ENCODE results near the gene TRPT1. TPM values are rescaled to one million over a fixed set of nuclear protein-coding genes. Genes with fewer than 3 reads are reported as not detected.

The TRPT1 gene
- total and polyA plus RNA-seq, 12 donors: 17.9 to 205 (median 59.6) TPM

DNA sequence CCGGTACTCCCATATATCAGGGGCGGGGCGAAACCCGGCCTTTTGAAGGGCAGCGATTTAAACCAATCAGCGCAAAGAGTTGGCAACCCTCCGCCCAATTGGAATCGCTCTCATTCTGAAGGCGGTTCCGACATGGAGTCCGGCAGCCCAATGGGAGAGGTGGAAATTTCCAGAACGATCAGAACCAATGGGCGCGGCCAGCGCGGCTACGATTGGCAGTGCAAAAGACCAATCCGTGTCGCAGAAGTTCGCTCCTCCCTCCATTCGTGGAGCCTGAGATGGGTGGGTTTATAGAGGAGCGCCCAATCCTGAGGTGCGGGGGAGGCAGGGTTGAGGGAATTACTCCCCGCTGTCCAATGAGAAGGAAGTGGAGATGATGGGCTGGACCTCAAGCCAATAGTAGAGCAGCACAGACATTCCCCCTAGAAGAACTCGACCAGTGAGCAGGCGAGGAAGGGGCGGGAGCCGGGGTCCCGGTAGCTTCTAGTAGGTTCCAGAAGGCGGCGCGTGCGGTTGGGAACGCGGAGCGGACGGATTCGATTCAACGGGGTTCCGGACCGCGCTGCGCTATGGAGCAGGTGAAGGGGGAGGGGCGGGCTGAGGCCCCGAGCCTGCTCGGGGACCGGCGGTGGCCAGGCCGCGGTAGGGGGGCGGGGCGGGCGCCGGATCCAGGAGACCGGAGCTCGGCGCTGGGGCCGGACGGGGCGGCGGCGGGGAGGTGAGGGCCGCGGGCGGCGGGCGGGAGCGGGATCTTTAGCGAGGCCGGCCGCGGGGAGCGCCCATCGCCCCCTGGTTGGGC is 40.1 kb downstream of the TRPT1 start, which contains the start of gene STIP1:
STIP1 (plus strand) TSS at position 479 of the 799 bp plus-strand sequence; CDS start at position 570, 91 bp downstream.
- H3K27ac ChIP-seq: peak within 1 kb of the TSS; percentile 80 to 100 (median 94)
- TF ChIP-seq, protein P1, sequence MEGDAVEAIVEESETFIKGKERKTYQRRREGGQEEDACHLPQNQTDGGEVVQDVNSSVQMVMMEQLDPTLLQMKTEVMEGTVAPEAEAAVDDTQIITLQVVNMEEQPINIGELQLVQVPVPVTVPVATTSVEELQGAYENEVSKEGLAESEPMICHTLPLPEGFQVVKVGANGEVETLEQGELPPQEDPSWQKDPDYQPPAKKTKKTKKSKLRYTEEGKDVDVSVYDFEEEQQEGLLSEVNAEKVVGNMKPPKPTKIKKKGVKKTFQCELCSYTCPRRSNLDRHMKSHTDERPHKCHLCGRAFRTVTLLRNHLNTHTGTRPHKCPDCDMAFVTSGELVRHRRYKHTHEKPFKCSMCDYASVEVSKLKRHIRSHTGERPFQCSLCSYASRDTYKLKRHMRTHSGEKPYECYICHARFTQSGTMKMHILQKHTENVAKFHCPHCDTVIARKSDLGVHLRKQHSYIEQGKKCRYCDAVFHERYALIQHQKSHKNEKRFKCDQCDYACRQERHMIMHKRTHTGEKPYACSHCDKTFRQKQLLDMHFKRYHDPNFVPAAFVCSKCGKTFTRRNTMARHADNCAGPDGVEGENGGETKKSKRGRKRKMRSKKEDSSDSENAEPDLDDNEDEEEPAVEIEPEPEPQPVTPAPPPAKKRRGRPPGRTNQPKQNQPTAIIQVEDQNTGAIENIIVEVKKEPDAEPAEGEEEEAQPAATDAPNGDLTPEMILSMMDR (IDR thresholded peaks at IDR 0.05): peak in 4 of 6 experiments; percentile 10 to 52 (median 33)
- TF ChIP-seq POLR2A (IDR thresholded peaks at IDR 0.05): peak; percentile 48 to 51
- WGBS, 4 donors: 0 to 1% (median 0%) methylated on average over 15 to 74 of the region's 74 CpGs
- peak within 1 kb of the TSS in 3 of 4 donors; percentile 28 to 61 (median 60) for H3K4me3 ChIP-seq
- H3K27me3 ChIP-seq: no peaks in the 10 kb centered on the region
- H3K36me3 ChIP-seq (replicated peaks in 1 of 2): peaks cover 0 to 6% of the 10 kb centered on the region in 2 donors
- peak; percentile 99 to 100 (median 100) for DNase-seq
- peaks cover 22 to 56% of the 10 kb centered on the region in 2 donors for H3K4me1 ChIP-seq (replicated peaks in 1 of 2)
- intact Hi-C loops (cut with DNase I): no loop called here
- no peaks in the 10 kb centered on the region for H3K9me3 ChIP-seq (replicated peaks in 1 of 3)

DNA sequence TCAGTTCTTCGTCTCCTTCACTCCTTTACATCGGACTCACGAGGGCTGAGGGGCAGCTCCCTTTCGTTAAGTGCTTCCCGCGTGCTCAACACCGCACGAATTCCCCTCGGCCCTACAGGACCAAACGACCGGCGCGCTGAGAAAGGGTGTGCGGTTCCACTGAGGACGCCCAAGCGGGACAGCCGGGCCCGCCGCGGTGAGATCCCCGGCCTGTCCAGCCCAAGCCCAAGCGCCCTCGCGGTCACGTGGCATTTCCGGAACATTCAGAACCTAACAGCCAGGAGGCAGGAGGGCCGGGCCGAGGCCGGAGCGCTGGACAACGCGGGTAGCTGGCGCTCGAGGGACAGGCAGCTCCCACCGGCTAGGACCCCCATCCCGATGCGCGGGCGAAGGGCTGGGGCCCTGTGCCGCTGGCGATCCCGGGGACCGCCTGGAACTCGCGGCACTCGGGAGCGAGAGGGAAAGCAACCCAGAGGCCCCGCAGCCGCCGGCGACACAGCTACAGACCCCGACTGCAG is 40.8 kb downstream of the TRPT1 start:
- Histone ChIP-seq H3K9me3 (replicated peaks in 1 of 3) (no peaks in the 10 kb centered on the region), H3K27ac (peak overlapping the region; percentile 80 to 100 (median 94)), H3K4me1 (replicated peaks in 1 of 2) (peaks cover 28 to 58% of the 10 kb centered on the region in 2 donors), H3K27me3 (no peaks in the 10 kb centered on the region), H3K36me3 (replicated peaks in 1 of 2) (peaks cover 0 to 6% of the 10 kb centered on the region in 2 donors), H3K4me3 (peak overlapping the region in 3 of 4 donors; percentile 28 to 61 (median 60))
- peak; percentile 98 for TF ChIP-seq POLR2A (IDR thresholded peaks at IDR 0.05)
- TF ChIP-seq, protein P1 (IDR thresholded peaks at IDR 0.05): peak in 5 of 6 experiments; percentile 24 to 57 (median 53)
- DNase-seq: peak in 6 of 7 donors; percentile 86 to 95 (median 91)
- 3 to 8% (median 4%) methylated on average over 15 to 52 of the region's 52 CpGs; no CpG with 5 or more reads in 1 of the 4 donors for WGBS, 4 donors
- intact Hi-C loops (cut with DNase I): no loop called here

DNA sequence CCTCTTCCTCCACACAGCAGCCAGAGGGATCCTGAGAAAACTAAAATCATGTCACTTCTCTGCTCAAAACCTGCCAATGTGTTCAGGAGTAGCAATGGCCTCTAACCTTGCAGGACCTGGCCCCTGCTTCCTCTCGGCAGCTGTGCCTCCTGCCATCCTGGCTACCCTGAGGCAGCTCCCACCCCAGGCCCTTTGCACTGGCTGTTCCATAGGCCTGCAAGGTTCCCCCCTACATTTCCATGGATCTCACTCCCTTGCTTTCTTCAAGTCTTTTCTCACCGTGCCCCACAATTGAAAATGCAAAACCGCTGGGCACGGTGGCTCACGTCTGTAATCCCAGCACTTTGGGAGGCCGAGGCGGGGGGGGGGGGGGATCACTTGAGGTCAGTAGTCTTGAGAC is 42.1 kb downstream of the TRPT1 start:
- TF ChIP-seq, protein P1 (IDR thresholded peaks at IDR 0.05): no peak
- TF ChIP-seq POLR2A (IDR thresholded peaks at IDR 0.05): no peak
- Histone ChIP-seq H3K27me3 (no peaks in the 10 kb centered on the region), H3K9me3 (replicated peaks in 1 of 3) (no peaks in the 10 kb centered on the region), H3K4me1 (replicated peaks in 1 of 2) (peaks cover 28 to 45% of the 10 kb centered on the region in 2 donors), H3K4me3 (no peak overlapping the region), H3K36me3 (replicated peaks in 1 of 2) (peaks cover 0 to 6% of the 10 kb centered on the region in 2 donors), H3K27ac (peak overlapping the region in 3 of 5 donors; percentile 16 to 90 (median 53))
- DNase-seq: peak in 1 of 7 donors; percentile 22
- WGBS, 4 donors: 71 to 86% (median 82%) methylated on average over 6 to 7 of the region's 7 CpGs
- intact Hi-C loops (cut with DNase I): no loop called here
